Heart right ventricle (tissue), 16 donors: ENCODE measurements around the gene PLEKHJ1. TPM values are rescaled to one million over a fixed set of nuclear protein-coding genes. Genes with fewer than 3 reads are reported as not detected.
"Not testable (repeated sequence)": the region's sequence is repeated elsewhere in the genome, so short reads cannot be mapped to it uniquely, and the experiment has no call there.

Experiments
- ATAC-seq, 8 donors: fragments of 200-7000 bp; cut with Tn5 transposase; one replicate each; pipeline ENCODE4 v1.9.1; 2020; ENCODE audit warnings: mild to moderate bottlenecking in 8 of 8, moderate library complexity in 8 of 8, moderate number of reproducible peaks in 1 of 8
- DNase-seq, 2 donors: peaks; one replicate each; pipeline ENCODE4 v3.0.0-alpha.2; 2020
- H3K27ac ChIP-seq, 10 donors: fragments of 200-600 bp; sonication (generic) in 2 of 10; one replicate each; pipeline versions ENCODE4 v1.5.0 to v1.8.0; 2020 to 2022; ENCODE audit warnings: mild to moderate bottlenecking in 3 of 10
- H3K27me3 ChIP-seq, 7 donors: fragments of 200-600 bp; one replicate each; pipeline ENCODE4 v1.8.0; 2021 to 2022; ENCODE audit warnings: mild to moderate bottlenecking in 2 of 7
- H3K36me3 ChIP-seq, 9 donors: fragments of 200-600 bp; sonication (generic) in 1 of 9; one replicate each; pipeline versions ENCODE4 v1.5.0 to v1.8.0; 2020 to 2022; ENCODE audit warnings: mild to moderate bottlenecking in 2 of 9
- H3K4me1 ChIP-seq, 9 donors: fragments of 200-600 bp; sonication (generic) in 1 of 9; one replicate each; pipeline versions ENCODE4 v1.5.0 to v1.8.0; 2020 to 2022; ENCODE audit warnings: mild to moderate bottlenecking in 4 of 9
- H3K4me3 ChIP-seq, 10 donors: fragments of 200-600 bp; sonication (generic) in 2 of 10; one replicate each; pipeline versions ENCODE4 v1.5.0 to v1.8.0; 2020 to 2022; ENCODE audit warnings: mild to moderate bottlenecking in 7 of 10, moderate library complexity in 2 of 10
- H3K9me3 ChIP-seq, 11 donors: fragments of 200-600 bp in 10 of 11; sonication (generic) in 2 of 11; one replicate each; pipeline versions ENCODE4 v1.5.0 to v1.8.0; 2013 to 2022; ENCODE audit warnings: mild to moderate bottlenecking in 2 of 11, control low read depth in 1 of 11, moderate library complexity in 1 of 11
- CTCF ChIP-seq, 9 donors: fragments of 200-600 bp; sonication (generic) in 2 of 9; IDR thresholded peaks; one replicate each; pipeline versions ENCODE4 v1.5.0 to v1.8.0; 2021 to 2022; ENCODE audit warnings: antibody characterized with exemption in 9 of 9, mild to moderate bottlenecking in 5 of 9, moderate library complexity in 1 of 9
- WGBS, 2 donors: extraction: QIAGEN DNeasy Blood & Tissue Kit; methylation state at CpG; one replicate each; pipeline ENCODE4 v1.1.7; 2013; ENCODE audit warnings: inconsistent platforms in 1 of 2; 5-methylcytosine and 5-hydroxymethylcytosine counted together
- intact Hi-C, 10 donors: fragments of 100-400 bp; cut with DNase I; formaldehyde crosslinking; loops; one replicate each; pipeline versions ENCODE4 v1.11.1 to v1.14.2; 2022
- polyA plus RNA-seq, 2 donors: library from polyadenylated mRNA; stranded (reverse); fragments of 200-250 nt; gene quantifications; one replicate each; pipeline ENCODE4 v1.2.3, GENCODE V29; 2013
- total RNA-seq, 10 donors: library from RNA; stranded (reverse); fragmentation: NEBNext Ultra II Directional in 3 of 10; extraction: Animal tissue kit (Norgen Biotek cat#: 25700) in 3 of 10; gene quantifications; one replicate each; pipeline versions ENCODE4 v1.2.1 to v1.2.4, GENCODE V29; 2021 to 2023
- donor health status: Arrhythmogenic right ventricular cardiomyopathy.
- donor health status: ischemic (EF 13 %, LVEDD 7.1; RV severe dilation, severe dysfunction).
- donor health status: healthy with polysubstance abuse.
- donor health status: DM: no; HTN: yes; CAD: no.
- donor health status: DM: no; HTN: no; CAD: no.
- donor health status: ischemic (EF 25% LVEDD 6.9; RV normal size, moderate dysfunction).
- donor health status: ischemic (EF 25% LVEDD 5.7; RV mildly dilated, moderate dysfunction).
- donor health status: healthy.
- donor health status: DM: yes; HTN: yes; CAD: no.
- donor health status: Ischemic cardiomyopathy.
- donor health status: ischemic (EF 35%, LVEDD 5.7; RV mildly dilated, moderate dysfunction).
- donor health status: nonischemic (EF 11% LVEDD 7.7; RV severe dilation, severe dysfunction).
- donor health status: DM: yes; HTN: yes; CAD: no.
- donor health status: PGD.
- donor health status: ischemic (EF 29% LVEDD 5.4; RV normal size, mild dysfunction).
- donor health status: nonischemic (EF 23%, LVEDD 6.1; RV moderate dilation, normal function).

PLEKHJ1 gene
- total and polyA plus RNA-seq, 12 donors: 40.0 to 103 (median 46.8) TPM

GRCh38 chr19:2282062-2282861, 46.1 kb upstream of the PLEKHJ1 start, which contains the start of gene PEAK3:
Gene PEAK3, minus strand, starts transcription at chr19:2282175. Its CDS starts 1,244 bp downstream, at chr19:2280931.
- Histone ChIP-seq H3K36me3 (peaks cover 0 to 7% (median 0%) of the 10 kb centered on the region in 9 donors), H3K27me3 (peaks cover 0 to 21% (median 0%) of the 10 kb centered on the region in 7 donors), H3K4me1 (peaks cover 2 to 16% (median 13%) of the 10 kb centered on the region in 9 donors), H3K4me3 (peak within 1 kb of the TSS; percentile 1 to 53 (median 48)), H3K27ac (peak within 1 kb of the TSS in 8 of 10 donors; percentile 11 to 87 (median 55)), H3K9me3 (no peaks in the 10 kb centered on the region)
- DNase-seq: peak; percentile 81
- intact Hi-C loops: loop anchor here in 2 of 10 donors (10.0 kb wide), 2 partner anchors 103 to 113 kb away; no protein-coding TSS in a partner anchor
- ATAC-seq: peak; percentile 78 to 96 (median 92)
- no peak for TF ChIP-seq CTCF (IDR thresholded peaks at IDR 0.05)
- 5 to 7% methylated on average over 40 to 41 of the region's 41 CpGs for WGBS, 2 donors

GRCh38 chr19:2281265-2282061, 45.3 kb upstream of the PLEKHJ1 start:
- intact Hi-C loops: loop anchor here in 2 of 10 donors (10.0 kb wide), 2 partner anchors 103 to 113 kb away; no protein-coding TSS in a partner anchor
- H3K9me3 ChIP-seq, DNase-seq: not testable (repeated sequence)
- Histone ChIP-seq H3K27me3 (peaks cover 0 to 21% (median 0%) of the 10 kb centered on the region in 7 donors), H3K4me3 (peak overlapping the region; percentile 1 to 53 (median 48)), H3K4me1 (peaks cover 2 to 18% (median 14%) of the 10 kb centered on the region in 9 donors), H3K27ac (peak overlapping the region in 8 of 10 donors; percentile 11 to 87 (median 55)), H3K36me3 (peaks cover 0 to 15% (median 0%) of the 10 kb centered on the region in 9 donors)
- 14 to 16% methylated on average over 12 to 16 of the region's 16 CpGs for WGBS, 2 donors
- peak in 4 of 8 donors; percentile 5 to 49 (median 34) for ATAC-seq

- ATAC-seq (no peak), DNase-seq (no peak)
- Histone ChIP-seq H3K4me3 (no peak overlapping the region), H3K36me3 (peaks cover 0 to 21% (median 0%) of the 10 kb centered on the region in 9 donors), H3K4me1 (peaks cover 2 to 24% (median 20%) of the 10 kb centered on the region in 9 donors), H3K9me3 (no peaks in the 10 kb centered on the region), H3K27ac (no peak overlapping the region), H3K27me3 (peaks cover 0 to 14% (median 0%) of the 10 kb centered on the region in 7 donors)
- WGBS, 2 donors: 76% methylated on average over 26 of the region's 26 CpGs
- no peak for TF ChIP-seq CTCF (IDR thresholded peaks at IDR 0.05)
- intact Hi-C loops: loop anchor here in 2 of 10 donors (10.0 kb wide), 2 partner anchors 104 to 114 kb away; no protein-coding TSS in a partner anchor
These were observed 44.6 kb upstream of the PLEKHJ1 start for GRCh38 chr19:2280633-2281264.

GRCh38 chr19:2278459-2279158, 42.5 kb upstream of the PLEKHJ1 start:
- Histone ChIP-seq H3K27me3 (peaks cover 0 to 14% (median 0%) of the 10 kb centered on the region in 7 donors), H3K9me3 (no peaks in the 10 kb centered on the region), H3K36me3 (peaks cover 0 to 30% (median 0%) of the 10 kb centered on the region in 9 donors), H3K27ac (no peak overlapping the region), H3K4me3 (no peak overlapping the region), H3K4me1 (peaks cover 6 to 43% (median 34%) of the 10 kb centered on the region in 9 donors)
- ATAC-seq (no peak), DNase-seq (no peak)
- 90% methylated on average over 33 of the region's 33 CpGs for WGBS, 2 donors
- no peak for TF ChIP-seq CTCF (IDR thresholded peaks at IDR 0.05)
- intact Hi-C loops: loop anchor here in 6 of 10 donors (5.0 to 10.0 kb wide), 5 partner anchors 39 to 124 kb away; partner anchors contain the start of genes AP3D1 (in 2 of the 6) and DOT1L (in 1 of the 6)
